HEK293 (cell line): Measurements from ENCODE around the gene LRRC8D.

ENCODE experiments used
- SP2 ChIP-seq: fragments of 450-650 bp; formaldehyde crosslinking; IDR thresholded peaks from 2 replicates; pipeline ENCODE4 v1.5.1; 2016; ENCODE audit warnings: missing biosample characterization, missing genetic modification characterization
- YY1 ChIP-seq: fragments of 450-650 bp; formaldehyde crosslinking; IDR thresholded peaks from 2 replicates; pipeline ENCODE4 v1.5.1; 2018; ENCODE audit warnings: missing biosample characterization, missing genetic modification characterization
- ZNF335 ChIP-seq: fragments of 450-650 bp; formaldehyde crosslinking; conservative IDR thresholded peaks from 2 replicates; pipeline ENCODE4 v1.5.1; 2016; ENCODE audit warnings: missing biosample characterization, missing genetic modification characterization
- ZSCAN30 ChIP-seq: fragments of 450-650 bp; IDR thresholded peaks from 2 replicates; pipeline ENCODE4 v1.5.1; 2018; ENCODE audit warnings: missing biosample characterization, mild to moderate bottlenecking, missing genetic modification characterization, moderate library complexity
- TF ChIP-seq, protein P1 (sequence below): fragments of 450-650 bp; formaldehyde crosslinking; IDR thresholded peaks from 2 replicates; pipeline ENCODE4 v1.5.1; 2016; ENCODE audit warnings: missing biosample characterization, missing genetic modification characterization
- TF ChIP-seq, protein P2 (sequence below): sonication (generic); formaldehyde crosslinking; IDR thresholded peaks from 2 replicates; pipeline ENCODE4 v1.8.1; 2022; ENCODE audit warnings: mild to moderate bottlenecking, moderate library complexity, missing genetic modification reagents
- TF ChIP-seq, protein P3 (sequence below): fragments of 450-650 bp; formaldehyde crosslinking; IDR thresholded peaks from 2 replicates; pipeline ENCODE4 v1.5.1; 2016; ENCODE audit warnings: missing biosample characterization, missing genetic modification characterization
- TF ChIP-seq, protein P4 (sequence below): fragments of 450-650 bp; formaldehyde crosslinking; IDR thresholded peaks from 2 replicates; pipeline ENCODE4 v1.5.1; 2016; ENCODE audit warnings: missing biosample characterization, missing genetic modification characterization, borderline replicate concordance
- TF ChIP-seq, protein P5 (sequence below): fragments of 450-650 bp; formaldehyde crosslinking; IDR thresholded peaks from 2 replicates; pipeline ENCODE4 v1.5.1; 2016; ENCODE audit warnings: missing biosample characterization, missing genetic modification characterization

DNA sequence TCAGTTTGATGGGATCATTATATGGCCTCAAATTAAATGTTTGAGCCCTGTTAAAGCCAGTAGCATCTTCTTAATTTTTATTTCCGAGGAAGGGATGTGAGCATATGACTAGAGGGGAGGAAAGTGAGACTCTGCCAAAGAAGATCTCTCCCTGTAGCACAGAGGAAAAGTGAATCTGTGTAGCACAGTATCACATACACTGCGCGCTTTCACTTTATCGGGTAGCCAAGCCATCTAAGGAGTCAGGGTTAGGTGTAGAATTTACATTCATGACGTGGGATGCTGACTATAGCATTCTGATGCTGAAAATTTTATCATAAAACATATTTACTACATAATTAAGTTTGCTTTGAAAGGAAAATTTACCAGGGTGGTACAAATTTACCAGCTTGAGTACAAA, 24.0 kb downstream of the LRRC8D start:
- TF ChIP-seq ZSCAN30 (tag by site-specific recombination), result no peak
- TF ChIP-seq, protein P1, sequence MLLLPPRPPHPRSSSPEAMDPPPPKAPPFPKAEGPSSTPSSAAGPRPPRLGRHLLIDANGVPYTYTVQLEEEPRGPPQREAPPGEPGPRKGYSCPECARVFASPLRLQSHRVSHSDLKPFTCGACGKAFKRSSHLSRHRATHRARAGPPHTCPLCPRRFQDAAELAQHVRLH (tag by site-specific recombination), result no peak
- no peak for TF ChIP-seq YY1 (tag by site-specific recombination)
- TF ChIP-seq SP2, result no peak
- TF ChIP-seq, protein P2, sequence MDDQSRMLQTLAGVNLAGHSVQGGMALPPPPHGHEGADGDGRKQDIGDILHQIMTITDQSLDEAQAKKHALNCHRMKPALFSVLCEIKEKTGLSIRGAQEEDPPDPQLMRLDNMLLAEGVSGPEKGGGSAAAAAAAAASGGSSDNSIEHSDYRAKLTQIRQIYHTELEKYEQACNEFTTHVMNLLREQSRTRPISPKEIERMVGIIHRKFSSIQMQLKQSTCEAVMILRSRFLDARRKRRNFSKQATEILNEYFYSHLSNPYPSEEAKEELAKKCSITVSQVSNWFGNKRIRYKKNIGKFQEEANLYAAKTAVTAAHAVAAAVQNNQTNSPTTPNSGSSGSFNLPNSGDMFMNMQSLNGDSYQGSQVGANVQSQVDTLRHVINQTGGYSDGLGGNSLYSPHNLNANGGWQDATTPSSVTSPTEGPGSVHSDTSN (CRISPR knock-in tag), result no peak
- TF ChIP-seq, protein P3, sequence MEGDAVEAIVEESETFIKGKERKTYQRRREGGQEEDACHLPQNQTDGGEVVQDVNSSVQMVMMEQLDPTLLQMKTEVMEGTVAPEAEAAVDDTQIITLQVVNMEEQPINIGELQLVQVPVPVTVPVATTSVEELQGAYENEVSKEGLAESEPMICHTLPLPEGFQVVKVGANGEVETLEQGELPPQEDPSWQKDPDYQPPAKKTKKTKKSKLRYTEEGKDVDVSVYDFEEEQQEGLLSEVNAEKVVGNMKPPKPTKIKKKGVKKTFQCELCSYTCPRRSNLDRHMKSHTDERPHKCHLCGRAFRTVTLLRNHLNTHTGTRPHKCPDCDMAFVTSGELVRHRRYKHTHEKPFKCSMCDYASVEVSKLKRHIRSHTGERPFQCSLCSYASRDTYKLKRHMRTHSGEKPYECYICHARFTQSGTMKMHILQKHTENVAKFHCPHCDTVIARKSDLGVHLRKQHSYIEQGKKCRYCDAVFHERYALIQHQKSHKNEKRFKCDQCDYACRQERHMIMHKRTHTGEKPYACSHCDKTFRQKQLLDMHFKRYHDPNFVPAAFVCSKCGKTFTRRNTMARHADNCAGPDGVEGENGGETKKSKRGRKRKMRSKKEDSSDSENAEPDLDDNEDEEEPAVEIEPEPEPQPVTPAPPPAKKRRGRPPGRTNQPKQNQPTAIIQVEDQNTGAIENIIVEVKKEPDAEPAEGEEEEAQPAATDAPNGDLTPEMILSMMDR (tag by site-specific recombination), result no peak
- TF ChIP-seq, protein P4, sequence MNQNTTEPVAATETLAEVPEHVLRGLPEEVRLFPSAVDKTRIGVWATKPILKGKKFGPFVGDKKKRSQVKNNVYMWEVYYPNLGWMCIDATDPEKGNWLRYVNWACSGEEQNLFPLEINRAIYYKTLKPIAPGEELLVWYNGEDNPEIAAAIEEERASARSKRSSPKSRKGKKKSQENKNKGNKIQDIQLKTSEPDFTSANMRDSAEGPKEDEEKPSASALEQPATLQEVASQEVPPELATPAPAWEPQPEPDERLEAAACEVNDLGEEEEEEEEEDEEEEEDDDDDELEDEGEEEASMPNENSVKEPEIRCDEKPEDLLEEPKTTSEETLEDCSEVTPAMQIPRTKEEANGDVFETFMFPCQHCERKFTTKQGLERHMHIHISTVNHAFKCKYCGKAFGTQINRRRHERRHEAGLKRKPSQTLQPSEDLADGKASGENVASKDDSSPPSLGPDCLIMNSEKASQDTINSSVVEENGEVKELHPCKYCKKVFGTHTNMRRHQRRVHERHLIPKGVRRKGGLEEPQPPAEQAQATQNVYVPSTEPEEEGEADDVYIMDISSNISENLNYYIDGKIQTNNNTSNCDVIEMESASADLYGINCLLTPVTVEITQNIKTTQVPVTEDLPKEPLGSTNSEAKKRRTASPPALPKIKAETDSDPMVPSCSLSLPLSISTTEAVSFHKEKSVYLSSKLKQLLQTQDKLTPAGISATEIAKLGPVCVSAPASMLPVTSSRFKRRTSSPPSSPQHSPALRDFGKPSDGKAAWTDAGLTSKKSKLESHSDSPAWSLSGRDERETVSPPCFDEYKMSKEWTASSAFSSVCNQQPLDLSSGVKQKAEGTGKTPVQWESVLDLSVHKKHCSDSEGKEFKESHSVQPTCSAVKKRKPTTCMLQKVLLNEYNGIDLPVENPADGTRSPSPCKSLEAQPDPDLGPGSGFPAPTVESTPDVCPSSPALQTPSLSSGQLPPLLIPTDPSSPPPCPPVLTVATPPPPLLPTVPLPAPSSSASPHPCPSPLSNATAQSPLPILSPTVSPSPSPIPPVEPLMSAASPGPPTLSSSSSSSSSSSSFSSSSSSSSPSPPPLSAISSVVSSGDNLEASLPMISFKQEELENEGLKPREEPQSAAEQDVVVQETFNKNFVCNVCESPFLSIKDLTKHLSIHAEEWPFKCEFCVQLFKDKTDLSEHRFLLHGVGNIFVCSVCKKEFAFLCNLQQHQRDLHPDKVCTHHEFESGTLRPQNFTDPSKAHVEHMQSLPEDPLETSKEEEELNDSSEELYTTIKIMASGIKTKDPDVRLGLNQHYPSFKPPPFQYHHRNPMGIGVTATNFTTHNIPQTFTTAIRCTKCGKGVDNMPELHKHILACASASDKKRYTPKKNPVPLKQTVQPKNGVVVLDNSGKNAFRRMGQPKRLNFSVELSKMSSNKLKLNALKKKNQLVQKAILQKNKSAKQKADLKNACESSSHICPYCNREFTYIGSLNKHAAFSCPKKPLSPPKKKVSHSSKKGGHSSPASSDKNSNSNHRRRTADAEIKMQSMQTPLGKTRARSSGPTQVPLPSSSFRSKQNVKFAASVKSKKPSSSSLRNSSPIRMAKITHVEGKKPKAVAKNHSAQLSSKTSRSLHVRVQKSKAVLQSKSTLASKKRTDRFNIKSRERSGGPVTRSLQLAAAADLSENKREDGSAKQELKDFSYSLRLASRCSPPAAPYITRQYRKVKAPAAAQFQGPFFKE (tag by site-specific recombination), result no peak
- TF ChIP-seq, protein P5, sequence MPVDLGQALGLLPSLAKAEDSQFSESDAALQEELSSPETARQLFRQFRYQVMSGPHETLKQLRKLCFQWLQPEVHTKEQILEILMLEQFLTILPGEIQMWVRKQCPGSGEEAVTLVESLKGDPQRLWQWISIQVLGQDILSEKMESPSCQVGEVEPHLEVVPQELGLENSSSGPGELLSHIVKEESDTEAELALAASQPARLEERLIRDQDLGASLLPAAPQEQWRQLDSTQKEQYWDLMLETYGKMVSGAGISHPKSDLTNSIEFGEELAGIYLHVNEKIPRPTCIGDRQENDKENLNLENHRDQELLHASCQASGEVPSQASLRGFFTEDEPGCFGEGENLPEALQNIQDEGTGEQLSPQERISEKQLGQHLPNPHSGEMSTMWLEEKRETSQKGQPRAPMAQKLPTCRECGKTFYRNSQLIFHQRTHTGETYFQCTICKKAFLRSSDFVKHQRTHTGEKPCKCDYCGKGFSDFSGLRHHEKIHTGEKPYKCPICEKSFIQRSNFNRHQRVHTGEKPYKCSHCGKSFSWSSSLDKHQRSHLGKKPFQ, result no peak
- no peak for TF ChIP-seq ZNF335
